A673 (cell line): ENCODE results near the gene ABHD17C. TPM values are rescaled to one million over a fixed set of nuclear protein-coding genes. Genes with fewer than 3 reads are reported as not detected.

Experiments used
- BruUV-seq: library from RNA; stranded (reverse); fragments of 400-500 nt; replicated peaks from 2 replicates; lab custom pipeline; 2021; lab: Mats Ljungman, UMichigan
- CTCF ChIA-PET: fragments of 300-600 bp; sonication (Branson Sonifier 250); formaldehyde crosslinking; loops from one replicate; lab custom pipeline; 2022; ENCODE audit warnings: antibody characterized with exemption; lab: Charles Lee
- POLR2A ChIA-PET: fragments of 300-600 bp; sonication (Branson Sonifier 250); formaldehyde crosslinking; loops from one replicate; lab custom pipeline; 2022; ENCODE audit warnings: antibody characterized with exemption; ENCODE audit not compliant: low non-redundant PET; lab: Charles Lee
- DNase-seq: peaks from one replicate; pipeline ENCODE4 v3.0.0-alpha.2; 2015; ENCODE audit warnings: low spot score
- H3K27ac ChIP-seq: fragments of 200-600 bp; sonication (generic); 2 replicates; pipeline ENCODE4 v1.5.1; 2016; ENCODE audit warnings: mixed run types, low read depth, mild to moderate bottlenecking, mixed read lengths, antibody characterized with exemption, low read length; ENCODE audit not compliant: poor library complexity, severe bottlenecking
- H3K27me3 ChIP-seq: fragments of 200-600 bp; sonication (generic); replicated peaks from 2 replicates; pipeline ENCODE4 v1.6.1; 2017; ENCODE audit warnings: mixed run types, low read depth, mild to moderate bottlenecking, mixed read lengths, antibody characterized with exemption, low read length; ENCODE audit not compliant: insufficient read depth, poor library complexity
- H3K36me3 ChIP-seq: fragments of 200-600 bp; sonication (generic); 2 replicates; pipeline ENCODE4 v1.6.1; 2016; ENCODE audit warnings: mixed run types, mild to moderate bottlenecking, mixed read lengths, antibody characterized with exemption, low read length; ENCODE audit not compliant: insufficient read depth, poor library complexity, severe bottlenecking
- H3K4me1 ChIP-seq: fragments of 200-600 bp; sonication (generic); 2 replicates; pipeline ENCODE4 v1.6.1; 2017; ENCODE audit warnings: mixed run types, mild to moderate bottlenecking, mixed read lengths, antibody characterized with exemption, low read length; ENCODE audit not compliant: insufficient read depth, poor library complexity, severe bottlenecking
- H3K4me3 ChIP-seq: fragments of 200-600 bp; sonication (generic); 2 replicates; pipeline ENCODE4 v1.5.1; 2016; ENCODE audit warnings: low read depth, mixed run types, mild to moderate bottlenecking, mixed read lengths, low read length; ENCODE audit not compliant: poor library complexity, severe bottlenecking
- H3K9me3 ChIP-seq: fragments of 200-600 bp; sonication (generic); 2 replicates; pipeline ENCODE4 v1.6.1; 2016; ENCODE audit warnings: mixed run types, low read depth, mild to moderate bottlenecking, mixed read lengths, antibody characterized with exemption, low read length; ENCODE audit not compliant: poor library complexity, severe bottlenecking
- EZH2 ChIP-seq: fragments of 200-600 bp; sonication (generic); IDR thresholded peaks from 2 replicates; pipeline ENCODE4 v1.6.1; 2017; ENCODE audit warnings: borderline replicate concordance, low read depth, mild to moderate bottlenecking, mixed read lengths, antibody characterized with exemption, low read length; ENCODE audit not compliant: poor library complexity, severe bottlenecking
- intact Hi-C: fragments of 100-400 bp; cut with micrococcal nuclease; formaldehyde crosslinking; loops from one replicate; pipeline ENCODE4 v1.10.0; 2022; ENCODE audit not compliant: unreplicated experiment
- total RNA-seq: library from RNA; stranded (reverse); gene quantifications from 2 replicates; pipeline ENCODE4 v1.2.3, GENCODE V29; 2021
- TF ChIP-seq, protein P1 (sequence below): fragments of 300-800, 200-600 bp; sonication (generic); conservative IDR thresholded peaks from 2 replicates; pipeline ENCODE4 v1.5.1; 2017; ENCODE audit warnings: low read depth, mild to moderate bottlenecking, antibody characterized with exemption, low read length, moderate library complexity, mixed read lengths

The ABHD17C gene
- total RNA-seq, 1 experiment from 2014 or later: 9.9 TPM

DNA sequence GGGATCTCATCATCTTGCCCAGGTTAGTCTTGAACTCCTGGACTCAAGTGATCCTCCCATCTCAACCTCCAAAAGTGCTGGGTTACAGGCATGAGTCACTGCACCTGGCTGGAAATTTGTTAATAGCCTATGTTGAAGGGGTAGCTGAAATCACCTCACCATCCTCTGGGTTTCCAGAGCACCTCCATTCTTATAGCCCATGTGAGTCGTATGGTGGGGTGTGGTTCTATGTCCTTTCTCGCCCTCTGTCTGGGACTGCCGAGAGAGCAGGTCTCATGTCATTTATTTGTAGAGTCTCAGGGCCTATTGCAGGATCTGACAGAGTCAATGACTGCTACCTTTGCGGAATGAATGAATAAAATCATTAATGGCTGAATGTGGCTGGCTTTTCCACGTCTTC is 105.0 kb downstream of the ABHD17C start:
- H3K36me3 ChIP-seq: no peaks in the 10 kb centered on the region
- H3K9me3 ChIP-seq: no peaks in the 10 kb centered on the region
- no peak for DNase-seq
- intact Hi-C loops: no loop called here
- TF ChIP-seq, protein P1, sequence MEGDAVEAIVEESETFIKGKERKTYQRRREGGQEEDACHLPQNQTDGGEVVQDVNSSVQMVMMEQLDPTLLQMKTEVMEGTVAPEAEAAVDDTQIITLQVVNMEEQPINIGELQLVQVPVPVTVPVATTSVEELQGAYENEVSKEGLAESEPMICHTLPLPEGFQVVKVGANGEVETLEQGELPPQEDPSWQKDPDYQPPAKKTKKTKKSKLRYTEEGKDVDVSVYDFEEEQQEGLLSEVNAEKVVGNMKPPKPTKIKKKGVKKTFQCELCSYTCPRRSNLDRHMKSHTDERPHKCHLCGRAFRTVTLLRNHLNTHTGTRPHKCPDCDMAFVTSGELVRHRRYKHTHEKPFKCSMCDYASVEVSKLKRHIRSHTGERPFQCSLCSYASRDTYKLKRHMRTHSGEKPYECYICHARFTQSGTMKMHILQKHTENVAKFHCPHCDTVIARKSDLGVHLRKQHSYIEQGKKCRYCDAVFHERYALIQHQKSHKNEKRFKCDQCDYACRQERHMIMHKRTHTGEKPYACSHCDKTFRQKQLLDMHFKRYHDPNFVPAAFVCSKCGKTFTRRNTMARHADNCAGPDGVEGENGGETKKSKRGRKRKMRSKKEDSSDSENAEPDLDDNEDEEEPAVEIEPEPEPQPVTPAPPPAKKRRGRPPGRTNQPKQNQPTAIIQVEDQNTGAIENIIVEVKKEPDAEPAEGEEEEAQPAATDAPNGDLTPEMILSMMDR: no peak
- TF ChIP-seq EZH2: no peak
- CTCF ChIA-PET: no interaction called here
- no TSS peak for BruUV-seq
- no peaks in the 10 kb centered on the region for H3K4me1 ChIP-seq
- POLR2A ChIA-PET: no interaction called here
- no peak overlapping the region for H3K4me3 ChIP-seq
- H3K27me3 ChIP-seq: peaks cover 13% of the 10 kb centered on the region
- no peak overlapping the region for H3K27ac ChIP-seq

DNA sequence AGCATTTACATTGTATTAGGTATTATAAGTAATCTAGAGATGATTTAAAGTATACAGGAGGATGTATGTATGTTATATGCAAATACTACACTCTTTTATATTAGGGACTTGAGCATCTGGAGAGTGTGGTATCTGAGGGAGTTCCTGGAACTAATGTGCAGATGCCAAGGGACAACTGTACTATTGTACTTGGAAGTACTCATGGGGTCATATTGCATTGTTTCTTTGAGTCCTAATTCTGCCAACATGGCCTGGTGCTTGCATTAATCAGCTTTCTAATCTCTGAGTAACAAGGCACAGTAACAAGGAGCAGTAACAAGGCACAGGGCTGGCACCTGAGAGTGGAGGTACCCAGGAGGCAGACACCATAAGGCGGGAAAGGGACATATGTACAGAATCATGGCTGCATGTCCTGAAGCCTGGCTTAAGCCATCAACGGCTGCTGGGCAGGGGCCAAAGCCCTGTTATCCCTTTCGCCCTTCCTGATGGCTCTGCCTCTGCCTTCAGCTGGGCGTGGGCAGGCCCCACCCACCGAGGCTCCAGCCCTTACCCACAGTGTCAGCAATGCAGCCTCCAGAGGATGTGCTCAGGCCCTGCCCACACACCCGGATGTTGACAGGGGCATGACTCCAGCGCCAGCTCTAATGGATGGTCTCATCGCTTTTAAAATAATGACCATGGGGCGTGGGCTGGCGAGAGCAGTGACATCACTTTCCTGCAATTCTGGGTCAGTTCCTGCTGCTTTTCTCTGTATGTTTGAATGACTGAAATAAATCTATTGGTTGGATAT is 107.0 kb downstream of the ABHD17C start:
- Histone ChIP-seq H3K9me3 (no peaks in the 10 kb centered on the region), H3K4me1 (no peaks in the 10 kb centered on the region), H3K36me3 (no peaks in the 10 kb centered on the region), H3K27me3 (peaks cover 18% of the 10 kb centered on the region), H3K27ac (no peak overlapping the region), H3K4me3 (no peak overlapping the region)
- intact Hi-C loops: no loop called here
- DNase-seq: no peak
- ChIA-PET POLR2A (no interaction called here), CTCF (no interaction called here)
- no TSS peak for BruUV-seq
- TF ChIP-seq, protein P1: no peak
- no peak for TF ChIP-seq EZH2

DNA sequence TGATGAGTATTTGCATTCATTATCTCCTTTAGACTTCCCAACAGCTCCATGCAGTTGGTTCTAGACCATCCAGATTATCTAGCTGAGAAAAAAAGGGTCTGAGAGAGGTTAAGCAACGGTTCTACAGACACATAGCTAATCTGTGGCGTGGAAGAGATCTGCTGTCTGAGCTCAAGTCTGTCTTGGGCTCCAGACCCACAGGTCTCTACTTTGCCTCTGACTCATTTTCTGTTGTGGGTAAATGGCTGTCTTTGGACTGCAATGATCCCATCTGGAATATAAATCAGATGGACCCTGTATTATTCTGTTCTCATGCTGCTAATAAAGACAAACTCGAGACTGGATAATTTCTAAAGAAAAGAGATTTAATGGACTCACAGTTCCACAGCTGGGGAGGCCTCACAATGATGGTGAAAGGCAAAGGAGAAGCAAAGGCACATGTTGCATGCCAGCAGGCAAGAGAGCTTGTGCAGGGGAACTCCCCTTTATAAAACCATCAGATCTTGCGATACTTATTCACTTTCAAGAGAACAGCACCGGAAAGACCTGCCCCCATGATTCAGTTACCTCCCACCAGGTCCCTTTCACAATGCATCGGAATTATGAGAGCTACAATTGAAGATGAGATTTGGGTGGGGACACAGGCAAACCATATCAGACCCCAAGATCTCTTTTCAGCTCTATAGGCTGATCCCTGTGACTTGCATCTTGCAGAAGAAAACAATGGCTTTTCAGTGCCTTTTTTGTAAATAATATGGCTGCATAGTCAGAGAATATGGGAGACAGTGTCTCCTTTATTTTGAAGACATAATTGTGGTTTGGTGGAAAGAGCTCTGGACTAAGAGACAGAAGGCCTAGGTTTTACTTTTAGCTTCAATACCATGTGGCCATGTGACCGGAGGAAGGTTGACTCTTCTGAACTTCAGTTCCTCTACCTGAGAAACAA is 108.7 kb downstream of the ABHD17C start:
- Histone ChIP-seq H3K4me3 (no peak overlapping the region), H3K36me3 (no peaks in the 10 kb centered on the region), H3K9me3 (no peaks in the 10 kb centered on the region), H3K27ac (no peak overlapping the region), H3K4me1 (no peaks in the 10 kb centered on the region), H3K27me3 (peaks cover 18% of the 10 kb centered on the region)
- ChIA-PET CTCF (interaction anchor here (0.7 kb wide), 1 partner anchor 11 kb away, joined by 3 read pairs; no protein-coding TSS in a partner anchor), POLR2A (no interaction called here)
- no TSS peak for BruUV-seq
- intact Hi-C loops: no loop called here
- TF ChIP-seq, protein P1: no peak
- TF ChIP-seq EZH2: no peak
- DNase-seq: no peak
